AG04449 (cell line): ENCODE measurements around the gene C16orf95.
A peak's percentile ranks its signal among the peaks of the same experiment; 100 is the strongest.

Source experiments
- CTCF ChIA-PET: fragments of 350-600 bp; formaldehyde crosslinking; extraction: SDS; loops from one replicate; lab custom pipeline; 2021; ENCODE audit warnings: antibody characterized with exemption; lab: Yijun Ruan, JAX
- POLR2A ChIA-PET: fragments of 400-600, 350-600 bp; formaldehyde crosslinking; extraction: SDS; loops from one replicate; lab custom pipeline; 2020; ENCODE audit warnings: antibody characterized with exemption, inconsistent platforms; lab: Yijun Ruan, JAX
- DNase-seq: peaks from one replicate; pipeline ENCODE4 v3.0.0-alpha.2; 2010; ENCODE audit warnings: low read depth, low spot score
- H3K4me3 ChIP-seq: 2 replicates; pipeline ENCODE4 v1.5.1; 2011; ENCODE audit warnings: low read depth, mild to moderate bottlenecking, control low read depth, low read length
- TF ChIP-seq, protein P1 (sequence below): IDR thresholded peaks from one replicate; pipeline ENCODE4 v1.5.1; 2011; ENCODE audit warnings: mild to moderate bottlenecking, moderate library complexity, low read length, control low read depth, inconsistent platforms; ENCODE audit not compliant: insufficient read depth; ENCODE audit errors: missing control alignments

C16orf95 gene

GRCh38 chr16:87324411-87325275 is 7.5 kb upstream of the C16orf95 start:
- CTCF ChIA-PET: interaction anchor here (0.7 to 3.1 kb wide), 13 partner anchors 9 to 761 kb away, joined by 3 to 29 read pairs (median 4); no protein-coding TSS in a partner anchor
- POLR2A ChIA-PET: no interaction called here
- DNase-seq: no peak
- TF ChIP-seq, protein P1, sequence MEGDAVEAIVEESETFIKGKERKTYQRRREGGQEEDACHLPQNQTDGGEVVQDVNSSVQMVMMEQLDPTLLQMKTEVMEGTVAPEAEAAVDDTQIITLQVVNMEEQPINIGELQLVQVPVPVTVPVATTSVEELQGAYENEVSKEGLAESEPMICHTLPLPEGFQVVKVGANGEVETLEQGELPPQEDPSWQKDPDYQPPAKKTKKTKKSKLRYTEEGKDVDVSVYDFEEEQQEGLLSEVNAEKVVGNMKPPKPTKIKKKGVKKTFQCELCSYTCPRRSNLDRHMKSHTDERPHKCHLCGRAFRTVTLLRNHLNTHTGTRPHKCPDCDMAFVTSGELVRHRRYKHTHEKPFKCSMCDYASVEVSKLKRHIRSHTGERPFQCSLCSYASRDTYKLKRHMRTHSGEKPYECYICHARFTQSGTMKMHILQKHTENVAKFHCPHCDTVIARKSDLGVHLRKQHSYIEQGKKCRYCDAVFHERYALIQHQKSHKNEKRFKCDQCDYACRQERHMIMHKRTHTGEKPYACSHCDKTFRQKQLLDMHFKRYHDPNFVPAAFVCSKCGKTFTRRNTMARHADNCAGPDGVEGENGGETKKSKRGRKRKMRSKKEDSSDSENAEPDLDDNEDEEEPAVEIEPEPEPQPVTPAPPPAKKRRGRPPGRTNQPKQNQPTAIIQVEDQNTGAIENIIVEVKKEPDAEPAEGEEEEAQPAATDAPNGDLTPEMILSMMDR: peak; percentile 81
- no peak overlapping the region for H3K4me3 ChIP-seq

- TF ChIP-seq, protein P1: no peak
- H3K4me3 ChIP-seq: no peak overlapping the region
- no peak for DNase-seq
- ChIA-PET CTCF (interaction anchor here (0.7 to 3.1 kb wide), 11 partner anchors 8 to 761 kb away, joined by 3 to 29 read pairs (median 4); no protein-coding TSS in a partner anchor), POLR2A (no interaction called here)
Observed at GRCh38 chr16:87323727-87324410, 6.7 kb upstream of the C16orf95 start.

DNA sequence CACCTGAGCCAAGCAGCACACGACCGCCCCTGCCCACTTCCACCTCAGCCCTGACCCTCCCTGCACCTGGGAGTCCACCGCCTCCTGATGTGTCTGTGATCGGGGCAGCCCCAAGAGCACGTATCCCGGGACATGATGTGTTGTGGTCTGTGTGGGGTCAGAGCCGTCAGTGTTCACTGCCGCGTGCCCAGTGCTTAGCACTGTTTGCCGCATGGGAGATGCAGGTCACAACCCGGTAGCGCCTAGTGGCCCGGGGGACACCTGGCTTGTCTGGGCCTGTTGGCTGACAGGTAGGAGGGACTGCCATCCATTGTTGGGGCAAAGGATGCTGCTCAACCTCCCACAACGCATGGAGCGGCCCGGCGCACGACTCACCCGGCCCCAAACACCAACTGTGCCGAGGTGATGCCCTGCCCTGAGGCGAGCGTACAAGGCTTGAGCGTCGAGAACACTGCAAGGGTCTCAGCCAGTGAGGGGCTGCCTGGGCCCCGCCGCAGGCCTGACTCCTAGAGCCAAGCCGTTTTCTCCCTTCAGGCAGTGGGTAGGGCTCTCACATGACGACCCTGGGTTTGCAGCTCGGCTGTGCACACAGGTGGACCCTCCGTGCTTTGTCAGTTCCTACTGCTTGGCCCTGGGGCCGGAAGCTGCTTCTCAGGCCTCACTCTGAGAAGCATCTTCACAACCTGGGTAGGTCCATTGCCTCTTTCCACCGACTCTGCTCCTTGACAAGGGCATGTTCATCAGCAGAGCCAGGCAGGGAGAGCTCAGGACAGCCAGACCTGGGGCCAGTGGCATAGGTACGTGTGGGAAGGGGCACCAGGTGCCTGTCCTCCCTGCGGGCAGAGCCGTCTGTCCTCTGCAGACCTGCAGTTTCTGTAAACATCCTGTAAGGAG is 5.9 kb upstream of the C16orf95 start:
- CTCF ChIA-PET: interaction anchor here (0.7 to 3.1 kb wide), 8 partner anchors 8 to 760 kb away, joined by 3 to 29 read pairs (median 4); no protein-coding TSS in a partner anchor
- TF ChIP-seq, protein P1: no peak
- no peak overlapping the region for H3K4me3 ChIP-seq
- DNase-seq: no peak
- POLR2A ChIA-PET: no interaction called here

- ChIA-PET POLR2A (no interaction called here), CTCF (interaction anchor here (1.4 to 1.9 kb wide), 2 partner anchors 9 to 17 kb away, joined by 3 to 6 read pairs; no protein-coding TSS in a partner anchor)
- TF ChIP-seq, protein P1: no peak
Observed at GRCh38 chr16:87322360-87322759, 5.2 kb upstream of the C16orf95 start.

DNA sequence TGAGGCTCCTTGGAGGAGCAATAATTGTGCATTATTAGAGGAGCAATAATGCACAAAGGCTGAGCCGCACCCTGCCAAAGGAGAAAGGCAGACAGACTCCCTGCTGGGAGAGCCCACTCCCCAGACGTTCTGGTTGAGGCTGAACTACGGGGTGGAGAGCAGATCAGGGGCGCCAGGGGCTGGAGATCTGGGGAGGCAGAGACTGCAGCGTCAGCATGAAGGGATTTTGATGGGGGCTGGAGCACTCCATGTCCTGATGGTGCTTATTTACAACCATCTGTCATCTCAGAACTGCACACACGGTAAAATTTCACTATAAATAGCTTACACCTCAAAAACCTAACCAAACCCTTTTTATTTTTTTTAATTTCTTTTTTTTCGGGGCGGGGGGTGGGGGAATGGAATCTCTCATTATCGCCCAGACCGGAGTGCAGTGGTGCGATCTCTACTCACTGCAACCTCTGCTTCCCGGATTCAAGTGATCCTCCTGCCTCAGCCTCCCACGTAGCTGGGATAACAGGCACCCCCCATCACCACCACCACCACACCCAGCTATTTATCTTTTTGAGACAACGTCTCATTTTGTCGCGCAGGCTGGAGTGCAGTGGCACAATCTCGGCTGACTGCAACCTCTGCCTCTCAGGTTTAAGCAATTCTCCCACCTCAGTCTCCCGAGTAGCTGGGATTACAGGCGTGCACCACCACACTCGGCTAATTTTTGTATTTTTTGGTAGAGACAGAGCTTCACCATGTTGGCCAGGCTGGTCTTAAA is 4.3 kb upstream of the C16orf95 start:
- ChIA-PET POLR2A (no interaction called here), CTCF (interaction anchor here (0.9 to 1.4 kb wide), 3 partner anchors 10 to 13 kb away, joined by 3 read pairs; no protein-coding TSS in a partner anchor)
- H3K4me3 ChIP-seq: no peak overlapping the region
- no peak for DNase-seq
- TF ChIP-seq, protein P1: no peak

More at GRCh38 chr16:87322360-87322759, 5.2 kb upstream of the C16orf95 start:
- no peak for DNase-seq
- no peak overlapping the region for H3K4me3 ChIP-seq
